ENCODE results near the gene IFI27L2.

GRCh38 chr14:94126800-94127199 is 2.6 kb downstream of the IFI27L2 start:
- no peak for TF ChIP-seq CTCF (IDR thresholded peaks at IDR 0.05; ENCODE audit: poor library complexity, severe bottlenecking)
- no peak for TF ChIP-seq EZH2 (IDR thresholded peaks at IDR 0.05; ENCODE audit: borderline replicate concordance, insufficient read depth, low read length, poor library complexity, severe bottlenecking)
- no peak for TF ChIP-seq RAD21 (conservative IDR thresholded peaks at IDR 0.05)
- no peak for TF ChIP-seq POLR2AphosphoS5 (IDR thresholded peaks at IDR 0.05)
- no peak for TF ChIP-seq MXI1 (conservative IDR thresholded peaks at IDR 0.05; ENCODE audit: poor library complexity, severe bottlenecking)
- no peak for TF ChIP-seq EP300 (conservative IDR thresholded peaks at IDR 0.05; ENCODE audit: poor library complexity, severe bottlenecking)

Data from neural cell (in vitro differentiated cells).